ENCODE measurements around the gene CES3. TPM values are rescaled to one million over a fixed set of nuclear protein-coding genes. Genes with fewer than 3 reads are reported as not detected.

Gene CES3
- total and polyA plus RNA-seq, 11 donors: 0.08 to 1.7 (median 0.88) TPM

- no peak for TF ChIP-seq CTCF (IDR thresholded peaks at IDR 0.05)
- no peak for TF ChIP-seq POLR2A (IDR thresholded peaks at IDR 0.05)
- no peaks in the 10 kb centered on the region for H3K36me3 ChIP-seq
- peak in 2 of 4 donors; percentile 23 to 48 for ATAC-seq
- no peak for DNase-seq
- H3K27me3 ChIP-seq: no peaks in the 10 kb centered on the region
- 29 to 71% (median 65%) methylated on average over 1 to 6 of the region's 6 CpGs for WGBS, 4 donors
- intact Hi-C loops (cut with DNase I): no loop called here
- no peaks in the 10 kb centered on the region for H3K9me3 ChIP-seq
- no peak overlapping the region for H3K27ac ChIP-seq
- H3K4me1 ChIP-seq: peaks cover 0 to 29% (median 0%) of the 10 kb centered on the region in 12 donors
- H3K4me3 ChIP-seq: no peak overlapping the region
These were observed 3.0 kb downstream of the CES3 start for GRCh38 chr16:66964049-66964448.

GRCh38 chr16:66968847-66969246 is 7.8 kb downstream of the CES3 start:
- Histone ChIP-seq H3K27me3 (no peaks in the 10 kb centered on the region), H3K4me1 (no peaks in the 10 kb centered on the region), H3K9me3 (no peaks in the 10 kb centered on the region), H3K36me3 (no peaks in the 10 kb centered on the region), H3K27ac (no peak overlapping the region), H3K4me3 (no peak overlapping the region)
- no peak for TF ChIP-seq POLR2A (IDR thresholded peaks at IDR 0.05)
- no peak for TF ChIP-seq CTCF (IDR thresholded peaks at IDR 0.05)
- DNase-seq (no peak), ATAC-seq (no peak)
- WGBS, 4 donors: 84 to 92% (median 88%) methylated on average over 5 of the region's 5 CpGs
- intact Hi-C loops (cut with DNase I): no loop called here

GRCh38 chr16:66970775-66971720 is 10.0 kb downstream of the CES3 start:
- Histone ChIP-seq H3K9me3 (no peaks in the 10 kb centered on the region), H3K27me3 (no peaks in the 10 kb centered on the region), H3K4me1 (no peaks in the 10 kb centered on the region), H3K4me3 (no peak overlapping the region), H3K27ac (no peak overlapping the region), H3K36me3 (no peaks in the 10 kb centered on the region)
- 71 to 80% (median 75%) methylated on average over 10 of the region's 10 CpGs for WGBS, 4 donors
- DNase-seq: no peak
- intact Hi-C loops (cut with DNase I): loop anchor here in 3 of 10 donors (10.0 kb wide), 1 partner anchor 214 kb away; the partner anchor contains the start of gene MATCAP1 (in 3 of the 3)
- ATAC-seq: no peak
- no peak for TF ChIP-seq CTCF (IDR thresholded peaks at IDR 0.05)
- no peak for TF ChIP-seq POLR2A (IDR thresholded peaks at IDR 0.05)

GRCh38 chr16:66972983-66973382 is 11.9 kb downstream of the CES3 start:
- Histone ChIP-seq H3K27ac (no peak overlapping the region), H3K4me1 (peaks cover 0 to 4% (median 0%) of the 10 kb centered on the region in 12 donors), H3K36me3 (no peaks in the 10 kb centered on the region), H3K4me3 (no peak overlapping the region), H3K27me3 (no peaks in the 10 kb centered on the region), H3K9me3 (no peaks in the 10 kb centered on the region)
- ATAC-seq (no peak), DNase-seq (no peak)
- no peak for TF ChIP-seq POLR2A (IDR thresholded peaks at IDR 0.05)
- WGBS, 4 donors: 57 to 68% (median 63%) methylated on average over 9 of the region's 9 CpGs
- intact Hi-C loops (cut with DNase I): loop anchor here in 3 of 10 donors (10.0 kb wide), 1 partner anchor 212 kb away; the partner anchor contains the start of gene MATCAP1 (in 3 of the 3)
